ENCODE data around the gene EML1. TPM values are rescaled to one million over a fixed set of nuclear protein-coding genes. Genes with fewer than 3 reads are reported as not detected.

Gene EML1
- total RNA-seq, 1 experiment from 2014 or later: 2.5 TPM

- Mint-ChIP-seq H3K27ac (ENCODE audit: unreplicated experiment) (no peak overlapping the region), H3K27me3 (ENCODE audit: unreplicated experiment) (no peaks in the 10 kb centered on the region), H3K9me3 (ENCODE audit: low read depth, unreplicated experiment) (peaks cover 5% of the 10 kb centered on the region), H3K4me3 (ENCODE audit: low read depth, unreplicated experiment) (no peak overlapping the region), H3K36me3 (ENCODE audit: insufficient read depth, unreplicated experiment) (no peaks in the 10 kb centered on the region), H3K4me1 (ENCODE audit: low read depth, unreplicated experiment) (peaks cover 19% of the 10 kb centered on the region)
- TF ChIP-seq CTCF (IDR thresholded peaks at IDR 0.05; ENCODE audit: unreplicated experiment): no peak
- DNase-seq: no peak
- CTCF ChIA-PET: interaction anchor here (0.9 kb wide), 1 partner anchor 11 kb away, joined by 3 read pairs; the partner anchor contains the start of gene EML1
- intact Hi-C loops (cut with micrococcal nuclease; ENCODE audit: unreplicated experiment): no loop called here
- BruUV-seq (replicated peaks): no TSS peak
Measured at GRCh38 chr14:99781853-99782610, 11.2 kb upstream of the EML1 start.

- peaks cover 3% of the 10 kb centered on the region for H3K9me3 Mint-ChIP-seq (ENCODE audit: low read depth, unreplicated experiment)
- TF ChIP-seq CTCF (IDR thresholded peaks at IDR 0.05; ENCODE audit: unreplicated experiment): no peak
- H3K4me3 Mint-ChIP-seq (ENCODE audit: low read depth, unreplicated experiment): no peak overlapping the region
- H3K27me3 Mint-ChIP-seq (ENCODE audit: unreplicated experiment): no peaks in the 10 kb centered on the region
- H3K4me1 Mint-ChIP-seq (ENCODE audit: low read depth, unreplicated experiment): peaks cover 19% of the 10 kb centered on the region
- H3K27ac Mint-ChIP-seq (ENCODE audit: unreplicated experiment): no peak overlapping the region
- intact Hi-C loops (cut with micrococcal nuclease; ENCODE audit: unreplicated experiment): no loop called here
- BruUV-seq (replicated peaks): no TSS peak
- CTCF ChIA-PET: interaction anchor here (1.2 kb wide), 1 partner anchor 11 kb away, joined by 4 read pairs; no protein-coding TSS in a partner anchor
- no peaks in the 10 kb centered on the region for H3K36me3 Mint-ChIP-seq (ENCODE audit: insufficient read depth, unreplicated experiment)
- no peak for DNase-seq
Measured at GRCh38 chr14:99784508-99784907, 8.7 kb upstream of the EML1 start.

GRCh38 chr14:99785426-99785825 is 7.8 kb upstream of the EML1 start:
- BruUV-seq (replicated peaks): no TSS peak
- DNase-seq: no peak
- CTCF ChIA-PET: interaction anchor here (0.6 kb wide), 1 partner anchor 327 kb away, joined by 3 read pairs; no protein-coding TSS in a partner anchor
- no peak overlapping the region for H3K4me3 Mint-ChIP-seq (ENCODE audit: low read depth, unreplicated experiment)
- intact Hi-C loops (cut with micrococcal nuclease; ENCODE audit: unreplicated experiment): no loop called here
- H3K27me3 Mint-ChIP-seq (ENCODE audit: unreplicated experiment): no peaks in the 10 kb centered on the region
- H3K9me3 Mint-ChIP-seq (ENCODE audit: low read depth, unreplicated experiment): peaks cover 3% of the 10 kb centered on the region
- peaks cover 17% of the 10 kb centered on the region for H3K4me1 Mint-ChIP-seq (ENCODE audit: low read depth, unreplicated experiment)
- no peak for TF ChIP-seq CTCF (IDR thresholded peaks at IDR 0.05; ENCODE audit: unreplicated experiment)
- H3K27ac Mint-ChIP-seq (ENCODE audit: unreplicated experiment): no peak overlapping the region
- H3K36me3 Mint-ChIP-seq (ENCODE audit: insufficient read depth, unreplicated experiment): no peaks in the 10 kb centered on the region

GRCh38 chr14:99786511-99786989 is 6.7 kb upstream of the EML1 start:
- Mint-ChIP-seq H3K36me3 (ENCODE audit: insufficient read depth, unreplicated experiment) (no peaks in the 10 kb centered on the region), H3K4me1 (ENCODE audit: low read depth, unreplicated experiment) (peaks cover 13% of the 10 kb centered on the region), H3K27ac (ENCODE audit: unreplicated experiment) (no peak overlapping the region), H3K27me3 (ENCODE audit: unreplicated experiment) (no peaks in the 10 kb centered on the region), H3K9me3 (ENCODE audit: low read depth, unreplicated experiment) (no peaks in the 10 kb centered on the region), H3K4me3 (ENCODE audit: low read depth, unreplicated experiment) (no peak overlapping the region)
- intact Hi-C loops (cut with micrococcal nuclease; ENCODE audit: unreplicated experiment): no loop called here
- CTCF ChIA-PET: no interaction called here
- TF ChIP-seq CTCF (IDR thresholded peaks at IDR 0.05; ENCODE audit: unreplicated experiment): no peak
- DNase-seq: no peak
- BruUV-seq (replicated peaks): no TSS peak

All from Calu3 (cell line).